Stimulated activated naive B cell treated with anti-CD40 and anti-IgM and Interleukin-4, amounts not matched to agents 10 μg/mL and 1 μg/mL and 100 μg/mL, for 72 hours (primary cell): Measurements from ENCODE around the gene MUC5AC.

Source experiments
- ATAC-seq, 2 donors: fragments of 150-1000 bp; cut with Tn5 transposase; replicated peaks; 2 replicates each; pipeline ENCODE4 v1.10.0; 2021; ENCODE audit warnings: moderate library complexity in 1 of 2
- DNase-seq: peaks from one replicate; pipeline ENCODE4 v3.0.0; 2021
- H3K27ac Mint-ChIP-seq: one replicate; pipeline ENCODE4 v1.8.0; 2022; ENCODE audit warnings: mild to moderate bottlenecking, mixed read lengths
- H3K27me3 Mint-ChIP-seq, 2 donors: one replicate each; pipeline ENCODE4 v1.8.0; 2022; ENCODE audit warnings: mixed read lengths in 2 of 2
- H3K36me3 Mint-ChIP-seq, 2 donors: one replicate each; pipeline ENCODE4 v1.8.0; 2022; ENCODE audit warnings: mixed read lengths in 2 of 2, mild to moderate bottlenecking in 1 of 2
- H3K4me1 Mint-ChIP-seq, 2 donors: one replicate each; pipeline ENCODE4 v1.8.0; 2022; ENCODE audit warnings: mixed read lengths in 2 of 2, mild to moderate bottlenecking in 1 of 2
- H3K4me3 Mint-ChIP-seq, 2 donors: one replicate each; pipeline ENCODE4 v1.8.0; 2022; ENCODE audit warnings: mild to moderate bottlenecking in 2 of 2, mixed read lengths in 2 of 2, moderate library complexity in 1 of 2
- H3K9me3 Mint-ChIP-seq, 2 donors: one replicate each; pipeline ENCODE4 v1.8.0; 2022; ENCODE audit warnings: mixed read lengths in 2 of 2, mild to moderate bottlenecking in 1 of 2

The MUC5AC gene

DNA sequence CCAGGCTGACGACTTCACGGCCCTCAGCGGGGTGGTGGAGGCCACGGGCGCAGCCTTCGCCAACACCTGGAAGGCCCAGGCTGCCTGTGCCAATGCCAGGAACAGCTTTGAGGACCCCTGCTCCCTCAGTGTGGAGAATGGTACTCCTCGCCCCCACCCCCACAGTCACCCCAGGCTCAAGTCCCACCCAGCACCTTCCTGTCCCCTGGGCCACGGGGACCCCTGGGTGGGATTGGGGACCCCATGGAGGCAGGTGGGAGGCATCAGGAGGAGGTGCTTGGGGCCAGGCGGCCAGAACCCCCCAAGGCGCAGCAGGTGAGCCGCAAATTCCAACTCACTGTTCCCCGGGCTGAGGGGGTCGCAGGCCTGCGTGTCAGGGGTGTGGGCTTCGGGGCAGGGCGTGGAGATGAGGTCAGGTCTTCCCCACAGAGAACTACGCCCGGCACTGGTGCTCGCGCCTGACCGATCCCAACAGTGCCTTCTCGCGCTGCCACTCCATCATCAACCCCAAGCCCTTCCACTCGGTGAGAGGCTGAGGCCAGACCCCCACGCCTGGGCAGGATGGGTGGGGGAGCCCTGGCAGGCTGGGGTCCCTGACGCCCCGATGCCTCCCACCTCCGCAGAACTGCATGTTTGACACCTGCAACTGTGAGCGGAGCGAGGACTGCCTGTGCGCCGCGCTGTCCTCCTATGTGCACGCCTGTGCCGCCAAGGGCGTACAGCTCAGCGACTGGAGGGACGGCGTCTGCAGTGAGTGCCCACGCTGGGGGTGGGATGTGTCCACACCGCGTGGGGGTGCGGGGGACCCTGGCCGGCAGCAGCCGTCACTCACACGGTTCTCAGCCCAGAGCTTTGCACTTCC, 74.5 kb downstream of the MUC5AC start:
- peaks cover 0 to 6% of the 10 kb centered on the region in 2 donors for H3K27me3 Mint-ChIP-seq
- no peak for ATAC-seq

GRCh38 chr11:1232883-1233321, 75.1 kb downstream of the MUC5AC start:
- H3K36me3 Mint-ChIP-seq: no peaks in the 10 kb centered on the region
- no peak overlapping the region for H3K27ac Mint-ChIP-seq
- DNase-seq: no peak
- peaks cover 0 to 6% of the 10 kb centered on the region in 2 donors for H3K27me3 Mint-ChIP-seq
- peaks cover 0 to 2% of the 10 kb centered on the region in 2 donors for H3K4me1 Mint-ChIP-seq
- no peaks in the 10 kb centered on the region for H3K9me3 Mint-ChIP-seq
- H3K4me3 Mint-ChIP-seq: no peak overlapping the region
- ATAC-seq: no peak

More for the DNA sequence above, 74.5 kb downstream of the MUC5AC start:
- Mint-ChIP-seq H3K36me3 (no peaks in the 10 kb centered on the region), H3K4me3 (no peak overlapping the region), H3K9me3 (no peaks in the 10 kb centered on the region), H3K4me1 (peaks cover 0 to 2% of the 10 kb centered on the region in 2 donors), H3K27ac (no peak overlapping the region)
- no peak for DNase-seq

GRCh38 chr11:1233351-1234053, 75.7 kb downstream of the MUC5AC start:
- Mint-ChIP-seq H3K36me3 (no peaks in the 10 kb centered on the region), H3K4me3 (no peak overlapping the region), H3K4me1 (peaks cover 0 to 2% of the 10 kb centered on the region in 2 donors), H3K27ac (no peak overlapping the region), H3K27me3 (peaks cover 0 to 6% of the 10 kb centered on the region in 2 donors), H3K9me3 (no peaks in the 10 kb centered on the region)
- no peak for DNase-seq
- no peak for ATAC-seq

- no peak overlapping the region for H3K27ac Mint-ChIP-seq
- H3K4me1 Mint-ChIP-seq: peaks cover 0 to 2% of the 10 kb centered on the region in 2 donors
- ATAC-seq: no peak
- no peaks in the 10 kb centered on the region for H3K36me3 Mint-ChIP-seq
- no peaks in the 10 kb centered on the region for H3K9me3 Mint-ChIP-seq
- no peak for DNase-seq
- peaks cover 0 to 6% of the 10 kb centered on the region in 2 donors for H3K27me3 Mint-ChIP-seq
- no peak overlapping the region for H3K4me3 Mint-ChIP-seq
Observed at GRCh38 chr11:1234054-1234720, 76.4 kb downstream of the MUC5AC start.

DNA sequence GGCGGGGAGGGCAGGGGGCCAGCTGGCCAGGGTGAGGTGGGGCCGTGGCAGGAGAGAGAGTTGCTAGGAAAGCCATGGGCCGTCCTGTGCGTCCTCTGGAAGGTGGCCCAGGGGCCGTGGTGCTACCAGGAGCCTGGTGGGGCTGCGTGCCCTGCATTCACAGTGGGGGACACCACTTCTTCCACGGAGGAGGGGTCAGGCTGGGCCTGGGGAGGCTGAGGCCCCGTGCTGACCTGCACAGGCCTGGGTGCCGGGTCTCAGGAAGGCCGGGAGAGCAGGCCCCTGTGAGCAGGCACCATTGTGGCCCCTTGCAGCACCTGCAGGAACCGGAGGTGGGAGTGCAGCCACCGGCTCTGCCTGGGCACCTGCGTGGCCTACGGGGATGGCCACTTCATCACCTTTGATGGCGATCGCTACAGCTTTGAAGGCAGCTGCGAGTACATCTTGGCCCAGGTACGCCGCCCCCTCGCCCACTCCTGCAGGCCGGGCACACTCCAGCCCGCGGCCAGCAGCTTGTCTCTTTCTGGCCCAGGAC, 77.1 kb downstream of the MUC5AC start:
- peaks cover 0 to 6% of the 10 kb centered on the region in 2 donors for H3K27me3 Mint-ChIP-seq

GRCh38 chr11:1235306-1235900, 77.7 kb downstream of the MUC5AC start:
- no peak overlapping the region for H3K27ac Mint-ChIP-seq
- no peaks in the 10 kb centered on the region for H3K9me3 Mint-ChIP-seq
- no peak for DNase-seq
- H3K36me3 Mint-ChIP-seq: no peaks in the 10 kb centered on the region
- ATAC-seq: no peak
- H3K27me3 Mint-ChIP-seq: peaks cover 0 to 6% of the 10 kb centered on the region in 2 donors
- no peak overlapping the region for H3K4me3 Mint-ChIP-seq
- peaks cover 0 to 2% of the 10 kb centered on the region in 2 donors for H3K4me1 Mint-ChIP-seq

More for the DNA sequence above, 77.1 kb downstream of the MUC5AC start:
- no peak for DNase-seq
- Mint-ChIP-seq H3K27ac (no peak overlapping the region), H3K4me3 (no peak overlapping the region), H3K36me3 (no peaks in the 10 kb centered on the region), H3K9me3 (no peaks in the 10 kb centered on the region), H3K4me1 (peaks cover 0 to 2% of the 10 kb centered on the region in 2 donors)
- no peak for ATAC-seq

DNA sequence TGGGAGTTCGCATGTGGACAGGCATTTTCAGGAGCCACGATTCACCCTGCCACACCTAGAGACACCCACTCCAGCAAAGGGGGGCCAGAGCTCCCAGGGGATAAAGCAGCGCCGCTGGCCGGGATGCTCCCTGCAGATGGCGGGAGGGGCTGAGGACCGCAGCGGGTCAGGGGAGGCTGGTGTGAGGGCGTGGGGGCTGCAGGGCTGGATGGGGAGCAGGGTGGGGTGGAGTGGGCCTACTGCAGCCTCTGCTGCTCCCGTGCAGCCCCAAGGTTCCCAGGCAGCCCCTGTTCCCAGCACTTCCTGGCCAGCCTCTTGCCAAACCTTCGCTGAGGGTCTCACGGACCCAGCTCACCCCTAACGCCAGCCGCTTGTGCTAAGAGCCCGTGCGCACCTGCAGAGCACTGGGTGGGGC, 78.2 kb downstream of the MUC5AC start:
- no peaks in the 10 kb centered on the region for H3K9me3 Mint-ChIP-seq
- peaks cover 0 to 5% of the 10 kb centered on the region in 2 donors for H3K27me3 Mint-ChIP-seq
- no peak for ATAC-seq
- no peaks in the 10 kb centered on the region for H3K36me3 Mint-ChIP-seq
- no peak overlapping the region for H3K27ac Mint-ChIP-seq
- peaks cover 0 to 2% of the 10 kb centered on the region in 2 donors for H3K4me1 Mint-ChIP-seq
- no peak overlapping the region for H3K4me3 Mint-ChIP-seq
- DNase-seq: no peak

DNA sequence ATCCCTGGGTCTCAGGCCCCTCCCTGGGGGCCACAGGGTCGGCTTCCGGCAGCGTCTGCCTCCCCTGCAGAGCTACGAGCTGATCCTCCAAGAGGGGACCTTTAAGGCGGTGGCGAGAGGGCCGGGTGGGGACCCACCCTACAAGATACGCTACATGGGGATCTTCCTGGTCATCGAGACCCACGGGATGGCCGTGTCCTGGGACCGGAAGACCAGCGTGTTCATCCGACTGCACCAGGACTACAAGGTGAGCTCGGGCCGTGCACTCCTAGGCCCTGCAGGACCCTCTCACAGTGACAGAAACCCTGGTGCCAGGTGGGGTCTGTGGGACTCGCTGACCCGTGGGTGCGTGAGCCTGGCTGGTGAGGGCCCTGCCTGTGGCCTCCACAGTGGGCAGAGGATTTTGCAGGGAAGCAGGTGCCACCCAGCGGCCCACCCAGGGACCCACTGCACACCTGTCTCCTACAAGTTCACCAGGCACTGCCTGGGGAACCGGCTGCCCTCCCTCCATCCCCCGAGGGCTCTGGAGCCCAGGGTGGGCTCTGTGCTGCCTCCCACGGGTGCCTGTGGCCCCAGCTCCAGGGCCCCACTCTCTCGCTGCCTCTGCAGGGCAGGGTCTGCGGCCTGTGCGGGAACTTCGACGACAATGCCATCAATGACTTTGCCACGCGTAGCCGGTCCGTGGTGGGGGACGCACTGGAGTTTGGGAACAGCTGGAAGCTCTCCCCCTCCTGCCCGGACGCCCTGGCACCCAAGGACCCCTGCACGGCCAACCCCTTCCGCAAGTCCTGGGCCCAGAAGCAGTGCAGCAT, 78.8 kb downstream of the MUC5AC start:
- Mint-ChIP-seq H3K27me3 (no peaks in the 10 kb centered on the region), H3K4me1 (no peaks in the 10 kb centered on the region), H3K9me3 (no peaks in the 10 kb centered on the region), H3K27ac (no peak overlapping the region), H3K4me3 (no peak overlapping the region), H3K36me3 (no peaks in the 10 kb centered on the region)
- ATAC-seq: no peak
- DNase-seq: no peak

DNA sequence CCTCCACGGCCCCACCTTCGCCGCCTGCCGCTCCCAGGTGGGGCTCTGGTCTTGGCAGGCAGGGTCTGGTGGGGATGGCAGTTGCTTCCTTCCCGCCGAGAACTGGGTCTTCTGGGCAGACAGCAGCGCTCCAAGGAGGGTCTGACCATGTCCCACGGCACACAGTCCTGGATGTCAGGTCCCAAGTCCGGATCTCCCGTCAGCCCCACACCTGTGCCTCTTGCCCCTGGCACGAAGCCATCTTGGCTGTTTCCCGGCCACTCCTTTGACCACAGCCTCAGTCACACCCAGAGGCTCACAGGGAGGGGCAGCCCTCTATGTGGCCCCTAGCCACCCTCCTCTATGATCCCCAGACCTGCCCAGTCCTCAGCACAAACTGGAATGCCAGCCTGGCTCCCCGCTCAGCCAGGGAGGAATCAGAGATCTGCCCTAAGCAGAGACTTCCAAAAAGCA, 79.4 kb downstream of the MUC5AC start:
- Mint-ChIP-seq H3K27me3 (no peaks in the 10 kb centered on the region), H3K27ac (no peak overlapping the region), H3K4me1 (no peaks in the 10 kb centered on the region), H3K36me3 (no peaks in the 10 kb centered on the region), H3K9me3 (peaks cover 0 to 2% of the 10 kb centered on the region in 2 donors), H3K4me3 (no peak overlapping the region)
- DNase-seq: no peak
- ATAC-seq: no peak

DNA sequence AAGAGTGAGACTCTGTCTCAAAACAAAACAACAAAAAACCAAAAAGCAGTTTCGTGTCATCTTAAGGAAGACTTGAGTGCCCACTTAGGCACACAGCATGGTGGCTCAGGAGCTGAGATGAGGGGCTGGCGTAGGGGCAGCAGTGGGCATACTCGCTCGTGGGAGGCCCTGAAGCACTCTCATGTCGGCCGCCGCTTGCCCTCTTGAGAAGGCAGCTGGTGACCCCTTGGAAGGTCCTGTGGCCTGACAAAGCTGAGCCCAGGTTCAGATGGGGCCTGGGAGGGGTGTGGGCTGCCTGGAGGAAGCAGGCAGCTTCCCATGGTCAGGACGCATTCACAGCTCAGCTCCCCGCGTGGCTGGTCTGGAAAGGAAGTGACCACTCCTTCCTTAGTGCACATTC, 80.1 kb downstream of the MUC5AC start:
- Mint-ChIP-seq H3K4me1 (no peaks in the 10 kb centered on the region), H3K27me3 (no peaks in the 10 kb centered on the region), H3K9me3 (peaks cover 4 to 7% of the 10 kb centered on the region in 2 donors), H3K4me3 (no peak overlapping the region), H3K36me3 (peaks cover 0 to 2% of the 10 kb centered on the region in 2 donors), H3K27ac (no peak overlapping the region)
- no peak for DNase-seq
- no peak for ATAC-seq

DNA sequence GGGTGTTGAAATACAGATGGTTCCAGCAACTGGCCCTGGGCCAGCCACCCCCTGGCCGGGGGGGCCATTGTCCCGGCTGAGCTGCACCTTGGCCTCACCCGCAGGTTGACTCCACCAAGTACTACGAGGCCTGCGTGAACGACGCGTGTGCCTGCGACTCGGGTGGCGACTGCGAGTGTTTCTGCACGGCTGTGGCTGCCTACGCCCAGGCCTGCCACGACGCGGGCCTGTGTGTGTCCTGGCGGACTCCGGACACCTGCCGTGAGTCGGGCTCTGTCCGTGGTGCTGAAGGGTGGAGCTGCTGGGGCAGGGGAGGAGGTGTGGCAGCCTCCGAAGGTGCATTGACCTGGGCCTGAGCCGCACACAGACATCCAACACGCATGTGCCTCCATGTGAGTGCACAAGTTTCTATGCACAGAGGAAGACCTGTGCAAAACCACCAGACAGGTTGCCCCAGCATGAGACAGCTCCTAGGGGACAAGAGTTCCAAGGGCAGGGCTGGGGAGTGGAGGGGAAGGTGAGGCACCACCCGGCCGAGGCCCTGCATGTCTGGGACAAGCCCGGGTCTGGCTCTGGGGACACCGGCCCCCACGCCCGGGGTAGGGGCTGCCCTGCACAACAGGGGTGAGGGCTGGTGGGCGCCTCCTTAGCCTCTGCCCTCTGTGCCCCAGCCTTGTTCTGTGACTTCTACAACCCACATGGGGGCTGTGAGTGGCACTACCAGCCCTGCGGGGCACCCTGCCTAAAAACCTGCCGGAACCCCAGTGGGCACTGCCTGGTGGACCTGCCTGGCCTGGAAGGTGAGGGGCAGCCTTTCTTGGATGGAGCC, 81.2 kb downstream of the MUC5AC start:
- DNase-seq: no peak

GRCh38 chr11:1239596-1240205, 81.9 kb downstream of the MUC5AC start:
- Mint-ChIP-seq H3K36me3 (peaks cover 0 to 2% of the 10 kb centered on the region in 2 donors), H3K4me1 (no peaks in the 10 kb centered on the region), H3K9me3 (peaks cover 4 to 7% of the 10 kb centered on the region in 2 donors), H3K4me3 (no peak overlapping the region), H3K27ac (no peak overlapping the region), H3K27me3 (no peaks in the 10 kb centered on the region)
- DNase-seq (no peak), ATAC-seq (no peak)

More for the DNA sequence above, 81.2 kb downstream of the MUC5AC start:
- Mint-ChIP-seq H3K4me3 (no peak overlapping the region), H3K27ac (no peak overlapping the region), H3K4me1 (no peaks in the 10 kb centered on the region), H3K36me3 (peaks cover 0 to 2% of the 10 kb centered on the region in 2 donors), H3K27me3 (no peaks in the 10 kb centered on the region), H3K9me3 (peaks cover 4 to 7% of the 10 kb centered on the region in 2 donors)
- no peak for ATAC-seq
